ENCODE measurements around the gene WIF1. TPM values are rescaled to one million over a fixed set of nuclear protein-coding genes. Genes with fewer than 3 reads are reported as not detected.

The WIF1 gene
- total RNA-seq, 1 experiment from 2014 or later = not detected

DNA sequence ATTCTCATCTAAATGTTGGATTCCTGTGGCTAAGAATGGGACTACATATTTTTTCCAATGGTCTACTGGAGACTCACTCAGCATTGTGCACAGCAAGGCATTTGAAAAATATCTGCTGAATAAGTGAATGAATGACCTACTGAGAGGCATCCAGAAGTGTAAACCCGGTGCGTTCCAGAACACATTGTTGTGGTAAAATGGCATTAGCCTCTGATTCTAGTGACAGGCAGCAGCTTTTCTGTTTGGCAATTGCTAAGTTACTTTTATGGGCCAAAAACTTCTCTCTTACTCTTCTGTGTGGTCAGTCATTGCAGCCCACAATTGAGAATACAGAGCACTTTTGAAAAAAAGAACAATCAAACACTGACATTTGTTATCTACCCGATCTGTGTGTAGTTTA lies 36.5 kb downstream of the WIF1 start:
- Histone ChIP-seq H3K4me3 (ENCODE audit: low read length) (no peak overlapping the region), H3K79me2 (ENCODE audit: low read length) (no peaks in the 10 kb centered on the region), H4K20me1 (ENCODE audit: insufficient read depth, low read depth, low read length) (no peaks in the 10 kb centered on the region), H3K27ac (ENCODE audit: low read length) (no peak overlapping the region), H3K36me3 (ENCODE audit: insufficient read depth, low read length) (no peaks in the 10 kb centered on the region), H3K4me1 (ENCODE audit: low read length) (no peaks in the 10 kb centered on the region), H3K9ac (ENCODE audit: low read length) (no peak overlapping the region), H3K4me2 (ENCODE audit: low read depth, low read length, poor library complexity, severe bottlenecking) (no peak overlapping the region), H3K27me3 (ENCODE audit: low read length) (no peaks in the 10 kb centered on the region), H3K9me3 (ENCODE audit: low read length) (no peaks in the 10 kb centered on the region), H2AFZ (ENCODE audit: low read length) (no peak overlapping the region), H3K9me2 (replicated peaks; ENCODE audit: insufficient read depth, low read length) (no peaks in the 10 kb centered on the region)
- DNase-seq = no peak

DNA sequence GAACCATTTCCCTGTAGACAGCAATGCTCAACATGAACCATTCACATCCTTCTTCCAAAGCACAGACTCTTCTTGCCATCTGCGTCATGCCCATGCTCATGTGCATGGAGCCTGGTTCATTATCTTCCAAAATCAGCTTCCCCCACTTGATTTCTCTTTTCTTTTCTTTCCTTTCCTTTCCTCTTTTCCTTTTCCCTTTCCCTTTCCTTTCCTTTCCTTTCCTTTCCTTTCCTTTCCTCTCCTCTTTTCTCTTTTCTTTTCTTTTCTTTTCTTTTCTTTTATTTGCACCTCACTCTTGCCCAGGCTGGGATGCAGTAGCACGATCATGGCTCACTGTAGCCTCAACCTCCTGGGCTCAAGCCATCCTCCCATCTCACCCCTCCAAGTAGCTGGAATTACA lies 37.5 kb downstream of the WIF1 start:
- Histone ChIP-seq H3K4me2 (ENCODE audit: low read depth, low read length, poor library complexity, severe bottlenecking) (no peak overlapping the region), H3K4me1 (ENCODE audit: low read length) (no peaks in the 10 kb centered on the region), H3K27ac (ENCODE audit: low read length) (no peak overlapping the region), H3K4me3 (ENCODE audit: low read length) (no peak overlapping the region), H4K20me1 (ENCODE audit: insufficient read depth, low read depth, low read length) (no peaks in the 10 kb centered on the region), H3K36me3 (ENCODE audit: insufficient read depth, low read length) (no peaks in the 10 kb centered on the region), H3K79me2 (ENCODE audit: low read length) (no peaks in the 10 kb centered on the region), H3K27me3 (ENCODE audit: low read length) (no peaks in the 10 kb centered on the region), H3K9me2 (replicated peaks; ENCODE audit: insufficient read depth, low read length) (no peaks in the 10 kb centered on the region), H3K9me3 (ENCODE audit: low read length) (no peaks in the 10 kb centered on the region), H3K9ac (ENCODE audit: low read length) (no peak overlapping the region), H2AFZ (ENCODE audit: low read length) (no peak overlapping the region)
- no peak for DNase-seq

DNA sequence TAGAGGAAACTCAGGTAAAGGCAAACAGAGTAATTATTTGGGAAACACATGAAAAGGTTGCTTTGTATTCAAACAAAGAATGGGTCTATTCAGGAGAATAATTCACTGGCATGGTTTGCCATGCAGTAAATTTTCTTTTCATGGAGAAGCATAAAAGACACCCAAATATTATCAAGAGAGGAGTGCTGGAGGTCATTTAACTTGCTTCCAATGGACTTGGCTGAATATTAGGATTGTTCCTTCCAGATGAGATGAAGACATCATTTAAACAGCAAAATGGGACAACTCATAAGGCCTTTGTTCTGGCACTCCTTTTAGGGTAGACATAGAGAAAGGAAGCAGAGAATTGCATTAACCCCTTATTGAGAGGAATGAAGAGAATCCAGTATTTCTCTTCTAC lies 38.7 kb downstream of the WIF1 start:
- Histone ChIP-seq H4K20me1 (ENCODE audit: insufficient read depth, low read depth, low read length) (no peaks in the 10 kb centered on the region), H3K9ac (ENCODE audit: low read length) (no peak overlapping the region), H3K9me2 (replicated peaks; ENCODE audit: insufficient read depth, low read length) (no peaks in the 10 kb centered on the region), H2AFZ (ENCODE audit: low read length) (no peak overlapping the region), H3K27ac (ENCODE audit: low read length) (no peak overlapping the region), H3K79me2 (ENCODE audit: low read length) (no peaks in the 10 kb centered on the region), H3K27me3 (ENCODE audit: low read length) (no peaks in the 10 kb centered on the region), H3K36me3 (ENCODE audit: insufficient read depth, low read length) (no peaks in the 10 kb centered on the region), H3K4me1 (ENCODE audit: low read length) (no peaks in the 10 kb centered on the region), H3K9me3 (ENCODE audit: low read length) (no peaks in the 10 kb centered on the region), H3K4me2 (ENCODE audit: low read depth, low read length, poor library complexity, severe bottlenecking) (no peak overlapping the region), H3K4me3 (ENCODE audit: low read length) (no peak overlapping the region)
- DNase-seq = no peak

DNA sequence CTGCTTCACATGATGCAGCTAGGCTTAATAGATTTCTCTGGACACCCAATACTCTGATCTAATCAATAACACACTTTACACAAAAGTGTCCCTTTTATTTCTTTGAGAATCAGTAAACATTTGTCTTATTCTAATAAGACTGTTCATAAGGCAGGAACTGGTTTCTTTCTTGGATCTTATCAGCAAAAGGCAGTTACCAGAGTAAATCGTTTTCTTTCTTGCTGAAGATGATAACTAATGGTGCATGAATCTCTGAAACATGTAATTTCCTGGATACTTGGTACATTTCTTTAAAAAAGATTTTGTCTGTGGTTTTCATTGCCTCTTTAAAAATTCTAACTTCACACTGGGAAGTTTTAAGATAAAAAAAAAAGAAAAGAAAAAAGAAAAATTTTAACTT lies 39.6 kb downstream of the WIF1 start:
- no peak overlapping the region for H3K4me2 ChIP-seq (ENCODE audit: low read depth, low read length, poor library complexity, severe bottlenecking)
- peaks cover 6% of the 10 kb centered on the region; the same call in 1 of the 2 replicates for H3K4me1 ChIP-seq (ENCODE audit: low read length)
- H3K9me3 ChIP-seq (ENCODE audit: low read length) = no peaks in the 10 kb centered on the region
- no peaks in the 10 kb centered on the region for H3K79me2 ChIP-seq (ENCODE audit: low read length)
- H3K9ac ChIP-seq (ENCODE audit: low read length) = no peak overlapping the region
- no peaks in the 10 kb centered on the region for H3K9me2 ChIP-seq (replicated peaks; ENCODE audit: insufficient read depth, low read length)
- H3K4me3 ChIP-seq (ENCODE audit: low read length) = no peak overlapping the region
- H2AFZ ChIP-seq (ENCODE audit: low read length) = no peak overlapping the region
- H3K27ac ChIP-seq (ENCODE audit: low read length) = no peak overlapping the region
- H4K20me1 ChIP-seq (ENCODE audit: insufficient read depth, low read depth, low read length) = no peaks in the 10 kb centered on the region
- no peaks in the 10 kb centered on the region for H3K27me3 ChIP-seq (ENCODE audit: low read length)
- no peak for DNase-seq
- H3K36me3 ChIP-seq (ENCODE audit: insufficient read depth, low read length) = no peaks in the 10 kb centered on the region

DNA sequence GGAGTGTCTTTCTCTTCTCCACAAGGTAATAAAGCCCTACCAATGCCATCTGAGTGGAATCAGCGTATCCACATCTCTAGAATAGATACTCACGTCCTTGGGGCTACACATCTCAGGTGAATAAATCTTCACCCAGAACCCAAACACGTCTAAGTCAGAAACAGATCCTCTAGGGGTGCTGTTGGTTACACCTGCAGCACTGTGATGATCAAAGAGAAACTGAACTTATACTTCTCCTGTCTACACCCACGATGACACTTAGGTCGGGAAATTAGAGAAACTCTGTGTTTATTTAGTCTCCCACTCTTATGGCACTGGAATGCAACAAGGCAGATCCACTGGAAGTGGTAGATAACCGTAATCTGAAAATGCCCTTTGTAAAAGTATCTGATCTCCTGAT lies 46.2 kb downstream of the WIF1 start:
- Histone ChIP-seq H4K20me1 (ENCODE audit: insufficient read depth, low read depth, low read length) (no peaks in the 10 kb centered on the region), H3K4me2 (ENCODE audit: low read depth, low read length, poor library complexity, severe bottlenecking) (no peak overlapping the region), H3K79me2 (ENCODE audit: low read length) (no peaks in the 10 kb centered on the region), H3K27me3 (ENCODE audit: low read length) (no peaks in the 10 kb centered on the region), H3K9me3 (ENCODE audit: low read length) (no peaks in the 10 kb centered on the region), H3K4me1 (ENCODE audit: low read length) (peaks cover 6% of the 10 kb centered on the region; the same call in 1 of the 2 replicates), H3K4me3 (ENCODE audit: low read length) (no peak overlapping the region), H3K9me2 (replicated peaks; ENCODE audit: insufficient read depth, low read length) (no peaks in the 10 kb centered on the region), H3K9ac (ENCODE audit: low read length) (no peak overlapping the region), H3K36me3 (ENCODE audit: insufficient read depth, low read length) (no peaks in the 10 kb centered on the region), H3K27ac (ENCODE audit: low read length) (no peak overlapping the region), H2AFZ (ENCODE audit: low read length) (no peak overlapping the region)
- DNase-seq = peak; percentile 50

DNA sequence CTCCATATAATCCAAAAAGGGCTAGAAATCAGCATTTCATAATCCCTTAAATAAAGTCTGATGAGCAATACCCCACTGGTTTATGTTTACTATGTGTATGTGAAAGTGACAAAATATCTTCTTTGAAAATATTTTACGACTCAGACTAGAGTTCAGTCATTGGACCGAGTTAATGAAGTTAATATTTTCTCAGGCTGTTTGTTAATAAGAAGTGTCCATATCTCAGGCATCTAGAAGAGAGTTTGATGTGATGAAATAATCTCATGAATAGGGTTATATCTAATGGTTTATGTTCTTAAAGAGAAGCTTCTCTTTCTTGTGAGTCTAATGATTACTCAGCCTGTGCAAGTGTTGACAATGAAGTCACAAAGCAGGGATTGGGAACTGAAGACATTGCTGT lies 51.8 kb downstream of the WIF1 start:
- Histone ChIP-seq H3K9me3 (ENCODE audit: low read length) (no peaks in the 10 kb centered on the region), H3K4me2 (ENCODE audit: low read depth, low read length, poor library complexity, severe bottlenecking) (no peak overlapping the region), H3K79me2 (ENCODE audit: low read length) (no peaks in the 10 kb centered on the region), H3K9me2 (replicated peaks; ENCODE audit: insufficient read depth, low read length) (no peaks in the 10 kb centered on the region), H3K27ac (ENCODE audit: low read length) (no peak overlapping the region), H3K36me3 (ENCODE audit: insufficient read depth, low read length) (no peaks in the 10 kb centered on the region), H4K20me1 (ENCODE audit: insufficient read depth, low read depth, low read length) (no peaks in the 10 kb centered on the region), H3K27me3 (ENCODE audit: low read length) (no peaks in the 10 kb centered on the region), H2AFZ (ENCODE audit: low read length) (no peak overlapping the region), H3K4me3 (ENCODE audit: low read length) (no peak overlapping the region), H3K9ac (ENCODE audit: low read length) (no peak overlapping the region), H3K4me1 (ENCODE audit: low read length) (no peaks in the 10 kb centered on the region)
- no peak for DNase-seq

DNA sequence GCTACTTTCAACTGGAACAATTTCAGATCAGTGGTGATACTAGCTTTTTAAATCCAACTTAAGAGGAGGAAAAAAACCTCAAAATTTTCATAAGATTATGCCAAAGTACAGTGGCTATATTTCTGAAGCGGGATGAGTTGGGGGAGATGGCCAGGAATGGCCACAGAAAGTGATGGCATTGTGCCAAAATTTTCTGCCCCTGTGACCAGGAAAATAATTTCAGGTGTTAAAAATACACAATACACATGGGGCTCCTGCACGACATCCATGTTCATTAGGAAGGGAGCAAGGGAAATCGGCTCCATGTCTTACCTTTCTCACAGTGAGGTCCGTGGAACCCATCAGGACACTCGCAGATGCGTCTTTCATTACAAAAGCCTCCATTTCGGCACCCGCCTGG lies 53.7 kb downstream of the WIF1 start:
- H3K27ac ChIP-seq (ENCODE audit: low read length) = no peak overlapping the region
- H2AFZ ChIP-seq (ENCODE audit: low read length) = no peak overlapping the region

DNA sequence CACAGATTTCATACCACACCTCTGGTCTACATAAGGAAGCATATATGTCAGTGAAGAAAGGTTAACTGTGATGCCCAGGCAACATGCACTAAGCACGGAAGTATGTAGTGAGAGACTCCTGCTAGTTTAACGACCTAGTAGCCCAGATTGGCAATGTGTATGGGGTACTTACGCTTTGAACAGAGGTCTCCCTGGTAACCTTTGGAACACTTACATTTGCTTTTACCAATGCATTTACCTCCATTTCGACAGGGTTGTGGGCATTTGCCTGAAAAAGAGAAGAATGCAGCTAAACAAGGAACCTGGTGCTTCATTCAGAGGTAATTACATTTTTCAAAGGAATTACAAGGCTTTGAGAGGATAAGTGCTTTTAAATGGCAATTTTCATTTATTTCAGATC lies 65.2 kb downstream of the WIF1 start:
- no peak overlapping the region for H3K27ac ChIP-seq (ENCODE audit: low read length)
- H3K36me3 ChIP-seq (ENCODE audit: insufficient read depth, low read length) = no peaks in the 10 kb centered on the region
- H3K27me3 ChIP-seq (ENCODE audit: low read length) = no peaks in the 10 kb centered on the region
- H2AFZ ChIP-seq (ENCODE audit: low read length) = no peak overlapping the region
- H3K9ac ChIP-seq (ENCODE audit: low read length) = no peak overlapping the region
- H3K79me2 ChIP-seq (ENCODE audit: low read length) = no peaks in the 10 kb centered on the region
- no peaks in the 10 kb centered on the region for H4K20me1 ChIP-seq (ENCODE audit: insufficient read depth, low read depth, low read length)
- no peaks in the 10 kb centered on the region for H3K4me1 ChIP-seq (ENCODE audit: low read length)
- DNase-seq = no peak
- no peaks in the 10 kb centered on the region for H3K9me2 ChIP-seq (replicated peaks; ENCODE audit: insufficient read depth, low read length)
- H3K4me3 ChIP-seq (ENCODE audit: low read length) = no peak overlapping the region
- no peak overlapping the region for H3K4me2 ChIP-seq (ENCODE audit: low read depth, low read length, poor library complexity, severe bottlenecking)
- H3K9me3 ChIP-seq (ENCODE audit: low read length) = no peaks in the 10 kb centered on the region

More for the DNA sequence above, 53.7 kb downstream of the WIF1 start:
- no peaks in the 10 kb centered on the region for H3K36me3 ChIP-seq (ENCODE audit: insufficient read depth, low read length)
- H3K9me3 ChIP-seq (ENCODE audit: low read length) = no peaks in the 10 kb centered on the region
- DNase-seq = no peak
- H3K4me1 ChIP-seq (ENCODE audit: low read length) = no peaks in the 10 kb centered on the region
- no peaks in the 10 kb centered on the region for H4K20me1 ChIP-seq (ENCODE audit: insufficient read depth, low read depth, low read length)
- no peaks in the 10 kb centered on the region for H3K79me2 ChIP-seq (ENCODE audit: low read length)
- H3K27me3 ChIP-seq (ENCODE audit: low read length) = no peaks in the 10 kb centered on the region
- no peak overlapping the region for H3K4me3 ChIP-seq (ENCODE audit: low read length)
- H3K9ac ChIP-seq (ENCODE audit: low read length) = no peak overlapping the region
- H3K9me2 ChIP-seq (replicated peaks; ENCODE audit: insufficient read depth, low read length) = no peaks in the 10 kb centered on the region
- H3K4me2 ChIP-seq (ENCODE audit: low read depth, low read length, poor library complexity, severe bottlenecking) = no peak overlapping the region

DNA sequence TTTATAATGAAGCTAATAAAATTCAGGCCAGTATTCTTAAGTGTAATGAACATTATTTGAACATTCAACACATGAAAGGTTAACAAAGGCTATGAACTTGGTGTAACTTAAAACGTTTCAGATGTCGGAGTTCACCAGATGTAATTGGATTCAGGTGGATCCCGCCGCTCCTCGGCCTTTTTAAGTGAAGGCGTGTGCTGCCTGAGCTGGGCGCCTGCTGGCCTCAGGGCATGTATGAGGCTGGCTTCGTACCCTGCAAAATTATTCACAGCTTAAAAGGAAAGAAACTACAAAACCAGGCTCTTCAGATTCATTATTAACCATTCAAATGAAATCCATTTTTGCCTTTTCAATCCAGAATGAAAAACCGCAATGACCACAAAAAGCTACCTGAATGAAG lies 69.9 kb downstream of the WIF1 start:
- no peak overlapping the region for H3K4me2 ChIP-seq (ENCODE audit: low read depth, low read length, poor library complexity, severe bottlenecking)
- no peaks in the 10 kb centered on the region for H3K36me3 ChIP-seq (ENCODE audit: insufficient read depth, low read length)

More for the DNA sequence above, 69.9 kb downstream of the WIF1 start:
- Histone ChIP-seq H3K79me2 (ENCODE audit: low read length) (no peaks in the 10 kb centered on the region), H3K9ac (ENCODE audit: low read length) (no peak overlapping the region), H3K9me2 (replicated peaks; ENCODE audit: insufficient read depth, low read length) (no peaks in the 10 kb centered on the region), H3K4me3 (ENCODE audit: low read length) (no peak overlapping the region), H4K20me1 (ENCODE audit: insufficient read depth, low read depth, low read length) (no peaks in the 10 kb centered on the region), H3K4me1 (ENCODE audit: low read length) (no peaks in the 10 kb centered on the region), H3K27me3 (ENCODE audit: low read length) (no peaks in the 10 kb centered on the region), H2AFZ (ENCODE audit: low read length) (no peak overlapping the region), H3K27ac (ENCODE audit: low read length) (no peak overlapping the region), H3K9me3 (ENCODE audit: low read length) (no peaks in the 10 kb centered on the region)
- DNase-seq = no peak
